SJCRH30 (cell line): Measurements from ENCODE around the gene MDN1. TPM values are rescaled to one million over a fixed set of nuclear protein-coding genes. Genes with fewer than 3 reads are reported as not detected.
"Not testable (repeated sequence)": the region's sequence is repeated elsewhere in the genome, so short reads cannot be mapped to it uniquely, and the experiment has no call there.

Source experiments
- DNase-seq, 2 experiments: peaks; one replicate each; pipeline ENCODE4 v3.0.0-alpha.2; 2015 to 2020
- H3K27ac ChIP-seq: fragments of 250-450 bp; sonication (Bioruptor Pico); 2 replicates; pipeline ENCODE4 v1.5.1; 2020; ENCODE audit warnings: mild to moderate bottlenecking, moderate library complexity
- H3K27me3 ChIP-seq: fragments of 250-450 bp; sonication (Bioruptor Pico); 2 replicates; pipeline ENCODE4 v1.5.1; 2020; ENCODE audit warnings: mild to moderate bottlenecking, moderate library complexity
- H3K36me3 ChIP-seq: fragments of 250-450 bp; sonication (Bioruptor Pico); 2 replicates; pipeline ENCODE4 v1.5.1; 2020; ENCODE audit warnings: mild to moderate bottlenecking, moderate library complexity
- H3K4me1 ChIP-seq: fragments of 250-450 bp; sonication (Bioruptor Pico); 2 replicates; pipeline ENCODE4 v1.5.1; 2020; ENCODE audit warnings: mild to moderate bottlenecking, moderate library complexity
- H3K4me3 ChIP-seq: fragments of 250-450 bp; sonication (Bioruptor Pico); 2 replicates; pipeline ENCODE4 v1.5.1; 2020; ENCODE audit warnings: mild to moderate bottlenecking, moderate library complexity
- H3K9me3 ChIP-seq: fragments of 250-450 bp; sonication (Bioruptor Pico); replicated peaks from 2 replicates; pipeline ENCODE4 v1.5.1; 2020; ENCODE audit warnings: mild to moderate bottlenecking, moderate library complexity
- total RNA-seq: library from RNA; depleted of rRNA; stranded (reverse); fragments of >200 nt; shearing (Covaris generic); gene quantifications from 2 replicates; pipeline ENCODE4 v1.2.3, GENCODE V29; 2014; rRNA removed

Gene MDN1
- total RNA-seq: 44.8 and 48.6 TPM in 2 replicates

DNA sequence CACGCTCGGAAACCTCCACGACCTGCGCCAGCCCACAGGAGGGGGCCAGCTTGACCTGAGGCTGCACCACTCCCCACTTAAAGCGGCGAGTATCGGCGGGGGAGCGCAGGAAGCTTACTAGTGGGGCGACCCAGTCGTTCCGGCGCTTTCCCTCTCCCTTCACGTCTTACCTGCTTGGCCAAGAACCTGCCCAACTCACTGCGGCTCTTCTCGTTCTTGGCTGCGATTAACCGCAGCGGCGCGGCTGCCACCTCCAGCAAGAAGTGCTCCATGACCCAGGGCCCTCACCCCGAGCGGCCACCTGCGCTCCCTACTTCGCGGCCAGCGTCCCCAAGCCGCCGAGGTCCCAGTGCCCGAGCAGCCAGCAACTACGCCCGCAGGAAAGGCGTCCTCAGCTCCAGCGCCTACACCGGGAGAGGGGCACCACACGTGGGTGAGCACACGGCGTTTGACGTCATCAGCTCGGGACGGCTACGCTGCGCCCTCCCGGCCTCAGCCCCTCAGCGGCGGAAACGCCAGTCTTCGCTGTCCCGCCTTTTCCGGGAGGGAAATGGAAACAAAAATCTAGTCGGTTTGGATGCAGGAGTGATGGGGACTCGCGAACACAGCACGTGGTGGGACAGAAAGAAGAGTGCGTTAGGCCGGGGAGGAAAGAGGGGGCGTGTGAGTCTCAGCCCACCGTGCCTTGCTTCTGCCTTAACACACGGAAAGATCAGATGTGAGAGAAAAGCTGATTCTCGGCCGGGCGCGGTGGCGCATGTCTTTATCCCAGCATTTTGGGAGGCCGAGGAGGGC lies at the start of gene MDN1:
MDN1 (minus strand) TSS at position 459 of the 795 bp plus-strand sequence; CDS start at position 272, 187 bp downstream.
- Histone ChIP-seq H3K27me3 (no peaks in the 10 kb centered on the region), H3K36me3 (0 out of 2 replicates have a peak, but pooled peaks cover 2% of the 10 kb centered on the region), H3K4me1 (peaks cover 4% of the 10 kb centered on the region; the same call in 1 of the 2 replicates), H3K4me3 (peak within 1 kb of the TSS; percentile 86), H3K27ac (peak within 1 kb of the TSS; percentile 62), H3K9me3 (no peaks in the 10 kb centered on the region)
- DNase-seq: peak; percentile 92 to 95

GRCh38 chr6:89866024-89866678 lies 46.6 kb upstream of the MDN1 start:
- Histone ChIP-seq H3K27ac (no peak overlapping the region), H3K9me3 (no peaks in the 10 kb centered on the region; the same call in 1 of the 2 replicates), H3K4me3 (no peak overlapping the region), H3K4me1 (no peaks in the 10 kb centered on the region), H3K27me3 (no peaks in the 10 kb centered on the region), H3K36me3 (peaks cover 89% of the 10 kb centered on the region)
- no peak for DNase-seq

- Histone ChIP-seq H3K4me3 (no peak overlapping the region), H3K9me3 (no peaks in the 10 kb centered on the region), H3K27ac (no peak overlapping the region), H3K27me3 (no peaks in the 10 kb centered on the region), H3K4me1 (no peaks in the 10 kb centered on the region), H3K36me3 (peaks cover 87% of the 10 kb centered on the region)
- no peak for DNase-seq
These were observed 43.1 kb upstream of the MDN1 start for GRCh38 chr6:89862698-89863097.

DNA sequence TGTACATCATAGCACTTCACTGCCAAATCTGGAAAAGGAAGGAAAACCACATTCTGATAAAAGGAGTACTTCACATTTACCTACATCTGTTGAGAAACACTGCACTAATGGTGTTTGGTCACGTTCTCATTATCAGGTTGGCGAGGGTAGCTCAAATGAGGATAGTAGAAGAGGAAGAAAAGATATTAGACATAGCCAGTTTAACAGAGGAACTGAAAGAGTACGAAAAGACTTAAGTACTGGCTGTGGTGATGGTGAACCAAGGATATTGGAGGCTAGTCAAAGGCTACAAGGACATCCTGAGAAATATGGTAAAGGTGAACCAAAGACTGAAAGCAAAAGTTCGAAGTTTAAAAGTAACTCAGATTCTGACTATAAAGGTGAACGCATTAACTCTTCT lies 42.7 kb upstream of the MDN1 start:
- peaks cover 87% of the 10 kb centered on the region for H3K36me3 ChIP-seq
- no peak for DNase-seq
- no peak overlapping the region for H3K27ac ChIP-seq
- H3K4me3 ChIP-seq: no peak overlapping the region
- H3K4me1 ChIP-seq: no peaks in the 10 kb centered on the region
- H3K27me3 ChIP-seq: no peaks in the 10 kb centered on the region
- H3K9me3 ChIP-seq: no peaks in the 10 kb centered on the region

DNA sequence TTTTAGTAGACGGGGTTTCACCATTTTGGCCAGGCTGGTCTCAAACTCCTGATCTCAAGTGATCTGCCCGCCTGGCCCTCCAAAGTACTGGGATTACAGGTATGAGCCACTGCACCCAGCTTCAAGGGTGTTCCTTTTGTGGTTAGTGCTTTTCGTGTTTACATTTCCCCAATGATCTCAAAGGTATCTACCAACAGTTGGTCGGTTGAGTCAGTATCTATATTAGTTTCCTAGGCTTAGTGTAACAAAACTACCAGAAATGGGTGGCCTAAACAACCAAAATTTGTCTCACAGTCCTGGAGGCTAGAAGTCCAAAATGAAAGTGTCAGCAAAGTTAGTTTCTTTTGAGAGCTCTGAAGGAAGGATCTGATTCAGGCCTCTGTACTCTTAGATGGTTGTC lies 40.1 kb upstream of the MDN1 start:
- H3K36me3 ChIP-seq: peaks cover 85% of the 10 kb centered on the region

DNA sequence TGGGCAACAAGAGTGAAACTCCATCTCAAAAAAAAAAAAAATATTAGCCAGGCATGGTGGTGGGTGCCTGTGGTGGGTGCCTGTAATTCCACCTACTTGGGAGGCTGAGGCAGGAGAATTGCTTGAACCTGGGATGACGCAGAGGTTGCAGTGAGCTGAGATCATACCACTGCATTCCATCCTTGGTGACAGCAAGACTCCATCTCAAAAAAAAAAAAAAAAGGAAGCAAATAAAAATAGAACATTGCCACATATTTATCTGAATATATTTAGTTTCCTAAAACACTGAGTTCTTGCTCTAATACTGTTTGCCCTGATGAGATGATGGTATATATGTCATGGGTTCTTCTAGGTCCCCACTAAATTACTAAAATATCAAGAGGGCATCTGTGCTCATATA lies 38.4 kb upstream of the MDN1 start:
- Histone ChIP-seq H3K9me3 (no peaks in the 10 kb centered on the region), H3K4me3 (no peak overlapping the region), H3K27me3 (no peaks in the 10 kb centered on the region), H3K36me3 (peaks cover 82% of the 10 kb centered on the region), H3K27ac (no peak overlapping the region), H3K4me1 (no peaks in the 10 kb centered on the region)
- no peak for DNase-seq

More for the DNA sequence above, 40.1 kb upstream of the MDN1 start:
- H3K4me1 ChIP-seq: no peaks in the 10 kb centered on the region
- H3K27ac ChIP-seq: no peak overlapping the region
- no peak overlapping the region for H3K4me3 ChIP-seq
- no peak for DNase-seq
- H3K9me3 ChIP-seq: no peaks in the 10 kb centered on the region
- H3K27me3 ChIP-seq: no peaks in the 10 kb centered on the region

DNA sequence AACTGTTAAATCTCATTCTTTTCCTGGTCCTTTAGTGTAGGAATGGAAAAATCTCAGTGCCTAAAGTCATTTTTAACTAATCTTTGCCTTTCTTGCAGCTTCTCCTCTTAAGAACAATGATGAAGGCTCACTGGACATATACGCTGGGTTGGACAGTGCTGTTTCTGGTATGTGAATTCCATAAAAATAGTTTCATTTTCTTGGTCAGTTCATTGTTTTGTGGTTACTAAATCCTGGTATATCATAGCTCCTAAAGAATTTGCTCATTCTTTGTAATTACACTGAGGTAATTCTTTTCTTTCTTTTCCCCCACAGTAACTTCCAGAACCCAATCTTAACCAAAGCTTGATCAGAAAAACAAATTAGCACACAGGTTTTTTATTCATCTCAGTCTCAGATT lies 33.5 kb upstream of the MDN1 start:
- H3K36me3 ChIP-seq: peaks cover 64% of the 10 kb centered on the region
- no peak overlapping the region for H3K27ac ChIP-seq
- DNase-seq: no peak

GRCh38 chr6:89847513-89847912 lies 27.9 kb upstream of the MDN1 start:
- H3K4me3 ChIP-seq, H3K27ac ChIP-seq, H3K4me1 ChIP-seq, H3K9me3 ChIP-seq, DNase-seq, H3K27me3 ChIP-seq: not testable (repeated sequence)
- peaks cover 31% of the 10 kb centered on the region; the same call in 1 of the 2 replicates for H3K36me3 ChIP-seq

More for the DNA sequence above, 33.5 kb upstream of the MDN1 start:
- H3K4me1 ChIP-seq: no peaks in the 10 kb centered on the region
- no peak overlapping the region for H3K4me3 ChIP-seq
- no peaks in the 10 kb centered on the region for H3K9me3 ChIP-seq
- H3K27me3 ChIP-seq: no peaks in the 10 kb centered on the region

DNA sequence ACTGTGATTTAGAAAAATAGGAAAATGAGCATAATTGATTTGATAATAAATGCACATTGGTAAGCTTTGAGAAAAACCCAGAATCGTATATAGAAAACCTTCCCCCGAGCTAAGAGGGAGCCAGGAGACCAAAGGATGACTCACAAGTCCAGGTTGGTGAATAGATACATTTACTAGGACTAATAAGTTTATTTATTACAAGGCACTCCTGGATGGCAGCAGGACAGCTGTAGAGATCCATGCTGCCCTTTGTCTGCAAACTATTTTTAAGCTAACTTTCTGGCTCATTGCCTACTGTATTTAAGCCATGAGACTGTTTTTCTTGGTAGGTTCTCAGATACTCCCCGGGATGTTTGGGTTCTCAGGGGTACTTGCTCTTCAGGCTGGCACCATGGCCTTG lies 23.5 kb upstream of the MDN1 start:
- peaks cover 10% of the 10 kb centered on the region; the same call in 1 of the 2 replicates for H3K4me1 ChIP-seq
- peaks cover 22% of the 10 kb centered on the region; the same call in 1 of the 2 replicates for H3K36me3 ChIP-seq
- H3K27ac ChIP-seq: no peak overlapping the region
- no peak overlapping the region for H3K4me3 ChIP-seq
- H3K9me3 ChIP-seq: no peaks in the 10 kb centered on the region
- no peaks in the 10 kb centered on the region for H3K27me3 ChIP-seq
- DNase-seq: peak; percentile 17 to 44

DNA sequence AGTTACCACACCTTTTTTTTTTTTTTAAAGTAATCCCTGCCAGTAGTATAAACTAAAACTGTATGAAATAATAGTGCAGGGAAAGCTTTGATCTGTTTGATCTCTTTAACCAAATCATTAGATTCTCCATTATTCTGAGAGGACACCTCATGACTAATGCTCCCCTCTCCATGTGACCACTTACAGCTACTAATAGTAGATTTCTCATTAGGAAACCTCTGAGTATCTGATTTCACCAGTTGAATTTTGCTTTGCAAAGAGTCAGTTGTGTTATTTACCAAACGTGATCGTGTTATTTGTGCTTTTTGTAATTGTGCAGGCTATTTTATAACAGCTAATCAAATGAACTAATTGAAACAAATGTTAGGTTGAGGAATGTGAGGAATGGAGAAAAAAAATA lies 22.6 kb upstream of the MDN1 start:
- DNase-seq: no peak
- no peak overlapping the region for H3K4me3 ChIP-seq
- peaks cover 23% of the 10 kb centered on the region; the same call in 1 of the 2 replicates for H3K36me3 ChIP-seq
- no peaks in the 10 kb centered on the region for H3K9me3 ChIP-seq
- H3K27me3 ChIP-seq: no peaks in the 10 kb centered on the region
- peaks cover 10% of the 10 kb centered on the region; the same call in 1 of the 2 replicates for H3K4me1 ChIP-seq
- H3K27ac ChIP-seq: no peak overlapping the region

- Histone ChIP-seq H3K4me1 (peaks cover 10% of the 10 kb centered on the region; the same call in 1 of the 2 replicates), H3K9me3 (no peaks in the 10 kb centered on the region), H3K27ac (no peak overlapping the region), H3K36me3 (peaks cover 18% of the 10 kb centered on the region), H3K4me3 (no peak overlapping the region), H3K27me3 (no peaks in the 10 kb centered on the region)
- peak; percentile 7 to 34 for DNase-seq
These were observed 20.9 kb upstream of the MDN1 start for GRCh38 chr6:89840538-89840937.

GRCh38 chr6:89836639-89837222 lies 17.1 kb upstream of the MDN1 start:
- H3K9me3 ChIP-seq: no peaks in the 10 kb centered on the region
- no peak overlapping the region for H3K4me3 ChIP-seq
- no peak for DNase-seq

GRCh38 chr6:89834884-89835792 lies 15.5 kb upstream of the MDN1 start:
- Histone ChIP-seq H3K27ac (no peak overlapping the region), H3K36me3 (peaks cover 40% of the 10 kb centered on the region), H3K9me3 (no peaks in the 10 kb centered on the region), H3K4me3 (no peak overlapping the region), H3K27me3 (no peaks in the 10 kb centered on the region), H3K4me1 (peaks cover 4% of the 10 kb centered on the region)
- DNase-seq: no peak

More at GRCh38 chr6:89836639-89837222, 17.1 kb upstream of the MDN1 start:
- no peak overlapping the region for H3K27ac ChIP-seq
- peaks cover 38% of the 10 kb centered on the region for H3K36me3 ChIP-seq
- no peaks in the 10 kb centered on the region for H3K27me3 ChIP-seq
- H3K4me1 ChIP-seq: no peaks in the 10 kb centered on the region

DNA sequence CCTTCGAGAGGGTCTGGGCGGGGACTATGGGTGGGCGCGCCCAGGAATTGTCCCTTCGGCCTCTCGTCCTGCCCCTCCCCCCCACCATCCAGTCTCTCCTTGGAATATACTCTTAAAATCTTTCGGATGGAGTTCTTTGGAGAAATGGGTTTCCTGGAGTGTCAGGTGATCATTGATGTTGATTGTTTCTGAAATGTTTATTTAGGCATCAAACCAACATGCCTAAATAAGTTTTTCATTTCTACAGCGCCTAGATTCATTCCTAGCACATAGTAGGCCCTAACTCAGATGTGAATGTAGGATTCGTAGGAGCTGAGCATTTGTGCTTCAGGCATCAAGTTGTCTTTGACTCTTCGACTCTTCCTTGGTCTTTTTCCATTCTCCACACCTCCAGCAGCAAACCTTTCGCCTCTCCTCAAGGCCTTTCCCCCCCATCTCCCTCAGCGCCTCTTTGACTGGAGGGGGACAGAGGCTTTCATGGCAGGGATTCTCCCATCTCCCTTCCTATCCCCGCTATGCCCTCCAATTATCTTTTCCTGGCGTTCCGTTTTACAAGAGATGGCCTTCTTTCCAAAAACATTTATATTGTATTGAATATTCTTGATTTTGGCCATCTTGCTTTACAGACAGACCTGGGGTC lies 10.7 kb upstream of the MDN1 start:
- H3K27ac ChIP-seq: peak overlapping the region; percentile 82
- DNase-seq: peak in 1 of 2 experiments; percentile 36

More for the DNA sequence above, 10.7 kb upstream of the MDN1 start:
- Histone ChIP-seq H3K4me1 (peaks cover 4% of the 10 kb centered on the region), H3K4me3 (peak overlapping the region; percentile 95), H3K9me3 (no peaks in the 10 kb centered on the region), H3K27me3 (no peaks in the 10 kb centered on the region), H3K36me3 (peaks cover 22% of the 10 kb centered on the region)
